Measurements from ENCODE around the gene CHN2. TPM values are rescaled to one million over a fixed set of nuclear protein-coding genes. Genes with fewer than 3 reads are reported as not detected.

CHN2 gene
- total RNA-seq, 1 donor from 2014 or later = 36.1 TPM

DNA sequence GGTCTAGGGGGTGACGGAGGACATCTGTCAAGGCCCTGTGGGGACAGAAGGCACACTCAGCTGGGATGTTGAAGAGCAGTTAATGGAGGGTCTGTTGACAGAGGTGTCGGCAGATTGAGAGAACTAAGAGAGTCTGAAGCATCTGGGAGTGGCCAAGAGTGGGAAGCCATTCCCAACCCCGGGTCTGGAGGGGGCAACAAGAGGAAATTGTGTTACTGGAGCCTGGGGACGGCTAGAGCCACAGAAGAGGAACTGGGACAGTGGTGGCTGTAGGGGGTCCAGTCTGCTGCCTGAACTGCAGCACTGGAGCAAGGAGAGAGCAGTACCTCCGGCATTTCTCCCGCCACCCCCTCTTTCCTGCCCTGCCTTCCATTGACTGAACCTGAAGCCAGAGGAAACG lies 136.6 kb downstream of the CHN2 start:
- no peaks in the 10 kb centered on the region for H3K36me3 ChIP-seq
- no peaks in the 10 kb centered on the region for H3K27me3 ChIP-seq (ENCODE audit: low read depth)
- TF ChIP-seq, protein P1, sequence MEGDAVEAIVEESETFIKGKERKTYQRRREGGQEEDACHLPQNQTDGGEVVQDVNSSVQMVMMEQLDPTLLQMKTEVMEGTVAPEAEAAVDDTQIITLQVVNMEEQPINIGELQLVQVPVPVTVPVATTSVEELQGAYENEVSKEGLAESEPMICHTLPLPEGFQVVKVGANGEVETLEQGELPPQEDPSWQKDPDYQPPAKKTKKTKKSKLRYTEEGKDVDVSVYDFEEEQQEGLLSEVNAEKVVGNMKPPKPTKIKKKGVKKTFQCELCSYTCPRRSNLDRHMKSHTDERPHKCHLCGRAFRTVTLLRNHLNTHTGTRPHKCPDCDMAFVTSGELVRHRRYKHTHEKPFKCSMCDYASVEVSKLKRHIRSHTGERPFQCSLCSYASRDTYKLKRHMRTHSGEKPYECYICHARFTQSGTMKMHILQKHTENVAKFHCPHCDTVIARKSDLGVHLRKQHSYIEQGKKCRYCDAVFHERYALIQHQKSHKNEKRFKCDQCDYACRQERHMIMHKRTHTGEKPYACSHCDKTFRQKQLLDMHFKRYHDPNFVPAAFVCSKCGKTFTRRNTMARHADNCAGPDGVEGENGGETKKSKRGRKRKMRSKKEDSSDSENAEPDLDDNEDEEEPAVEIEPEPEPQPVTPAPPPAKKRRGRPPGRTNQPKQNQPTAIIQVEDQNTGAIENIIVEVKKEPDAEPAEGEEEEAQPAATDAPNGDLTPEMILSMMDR (IDR thresholded peaks at IDR 0.05; ENCODE audit: borderline replicate concordance) = no peak
- intact Hi-C loops (cut with micrococcal nuclease) = no loop called here
- H3K9me3 ChIP-seq (replicated peaks) = no peaks in the 10 kb centered on the region
- no peak overlapping the region for H3K27ac ChIP-seq (replicated peaks)
- peaks cover 24% of the 10 kb centered on the region for H3K4me1 ChIP-seq
- H3K4me3 ChIP-seq = no peak overlapping the region
- no peak for DNase-seq

DNA sequence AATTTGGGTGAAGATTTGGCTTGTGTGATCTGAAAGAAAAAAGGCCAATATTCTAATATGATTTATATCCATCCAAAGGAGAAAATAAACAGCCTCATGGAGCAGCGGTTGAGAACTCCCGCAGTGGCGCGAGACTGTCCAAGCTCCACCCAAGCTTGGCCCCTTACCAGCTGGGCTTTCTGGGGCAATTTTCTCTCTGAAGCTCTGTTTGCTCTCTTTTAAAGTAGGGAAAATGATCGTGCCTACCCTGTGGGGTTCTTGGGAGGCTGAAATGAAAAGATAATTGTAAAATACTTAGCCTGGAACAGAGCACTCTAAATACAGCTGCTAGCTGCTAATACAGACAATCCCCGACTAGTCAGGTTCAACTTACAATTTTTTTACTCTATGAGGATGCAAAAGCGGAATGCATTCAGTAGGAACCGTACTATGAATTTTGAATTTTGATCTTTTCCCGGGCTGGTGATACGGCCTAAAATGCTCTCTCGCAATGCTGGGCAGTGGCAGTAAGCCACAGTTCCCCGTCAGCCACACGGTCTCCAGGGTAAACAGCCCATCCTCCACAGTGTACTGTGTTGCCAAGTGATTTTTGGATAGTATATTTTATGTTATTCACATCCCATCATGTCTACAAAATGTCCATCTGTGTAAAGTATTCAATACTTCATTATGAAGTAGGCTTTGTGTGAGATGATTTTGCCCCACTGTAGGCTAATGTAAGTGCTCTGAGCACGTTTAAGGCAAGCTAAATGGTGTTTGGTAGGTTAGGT lies 137.7 kb downstream of the CHN2 start:
- H3K4me1 ChIP-seq = peaks cover 30% of the 10 kb centered on the region
- DNase-seq = no peak
- H3K27me3 ChIP-seq (ENCODE audit: low read depth) = no peaks in the 10 kb centered on the region
- no peaks in the 10 kb centered on the region for H3K9me3 ChIP-seq (replicated peaks)
- no peaks in the 10 kb centered on the region for H3K36me3 ChIP-seq
- H3K27ac ChIP-seq (replicated peaks) = no peak overlapping the region
- TF ChIP-seq, protein P1 (IDR thresholded peaks at IDR 0.05; ENCODE audit: borderline replicate concordance) = no peak
- intact Hi-C loops (cut with micrococcal nuclease) = no loop called here
- H3K4me3 ChIP-seq = no peak overlapping the region

DNA sequence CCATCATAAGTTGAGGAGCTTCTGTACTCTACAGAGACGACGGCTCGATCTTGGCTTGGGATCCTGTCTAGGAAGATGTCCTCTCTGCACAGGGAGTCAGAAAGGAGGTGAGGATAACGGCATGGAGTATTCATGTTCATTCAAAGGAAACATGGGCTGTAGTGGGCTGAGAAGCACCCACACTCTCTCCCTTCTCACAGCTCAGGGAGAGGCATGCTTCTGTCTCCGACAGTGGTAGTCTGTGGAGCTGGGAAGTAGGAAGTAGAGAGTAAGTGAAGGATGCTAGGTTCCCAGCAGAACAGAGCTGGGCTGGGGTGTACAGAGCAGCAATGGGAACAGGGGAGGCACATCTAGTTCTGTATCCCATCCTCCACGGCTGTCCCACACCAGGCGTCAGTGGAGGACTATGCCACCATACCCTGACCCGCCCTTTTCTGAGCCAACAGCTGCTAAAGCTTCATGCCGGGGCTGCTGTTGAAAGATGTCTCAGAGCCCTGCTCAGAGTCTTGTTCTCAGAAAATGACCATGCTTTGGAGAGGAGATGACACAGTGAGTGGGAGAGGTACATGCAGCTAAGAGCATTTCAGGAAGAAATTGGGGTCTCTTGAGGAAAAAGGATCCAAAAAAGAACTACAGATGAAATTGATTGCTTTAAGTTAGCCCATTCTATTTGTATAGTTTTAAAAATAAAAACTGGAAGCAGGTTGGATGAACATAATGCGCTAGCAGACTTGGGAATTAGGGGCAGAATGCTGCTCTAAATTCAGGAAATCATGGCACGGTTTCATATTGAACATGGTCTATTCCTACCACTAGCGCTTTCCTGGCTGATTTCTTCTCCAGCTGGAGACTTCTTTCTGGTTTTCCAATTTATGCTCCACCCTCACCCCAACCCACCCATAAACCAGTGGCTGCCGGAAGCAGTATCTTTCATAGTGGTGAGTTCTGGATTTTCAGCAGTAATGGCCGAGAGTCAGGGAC lies 138.6 kb downstream of the CHN2 start:
- no peaks in the 10 kb centered on the region for H3K27me3 ChIP-seq (ENCODE audit: low read depth)

DNA sequence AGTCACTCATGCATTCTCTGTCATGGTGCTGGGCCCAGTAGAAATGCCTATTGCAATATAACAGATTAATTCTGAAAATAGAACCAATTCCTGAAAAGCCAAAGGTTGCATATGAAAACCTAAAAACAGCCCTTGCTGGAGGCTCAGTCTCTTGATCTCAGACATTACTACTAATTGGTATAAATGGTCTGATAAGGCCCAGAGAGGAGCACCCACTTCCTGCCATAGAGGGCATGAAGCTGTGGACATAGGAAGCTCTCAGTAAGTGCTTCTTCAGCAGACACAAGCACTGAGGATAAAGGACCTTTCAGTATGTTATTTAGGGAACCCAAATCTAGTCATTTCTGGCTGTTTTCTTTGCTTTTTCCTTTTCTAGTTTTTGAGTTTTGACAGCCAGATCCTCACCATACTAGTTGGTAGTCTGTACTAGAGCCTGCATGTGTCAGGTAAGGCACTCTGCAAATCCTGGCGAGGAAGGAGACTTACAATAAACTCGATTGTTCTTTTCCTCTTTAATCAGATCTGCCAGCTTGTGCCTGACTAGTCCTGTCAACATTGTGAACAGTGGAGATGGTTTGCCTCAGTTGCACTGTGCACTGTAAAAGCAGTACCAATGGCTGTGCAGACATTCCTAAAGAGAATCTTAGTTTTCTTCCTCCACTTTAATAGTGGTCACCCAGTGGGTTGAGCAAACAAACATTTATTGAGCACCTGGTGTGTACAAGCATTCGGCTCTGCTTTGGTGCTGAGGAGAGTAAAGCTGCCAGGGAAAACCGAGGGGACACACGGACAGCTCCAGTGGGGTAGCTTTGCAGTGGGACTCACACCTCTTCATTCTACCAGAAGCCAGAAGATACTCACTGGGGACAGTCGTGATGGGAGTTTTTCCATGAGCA lies 140.9 kb downstream of the CHN2 start:
- H3K4me1 ChIP-seq = peaks cover 21% of the 10 kb centered on the region
- intact Hi-C loops (cut with micrococcal nuclease) = no loop called here
- TF ChIP-seq, protein P1 (IDR thresholded peaks at IDR 0.05; ENCODE audit: borderline replicate concordance) = no peak
- no peak overlapping the region for H3K4me3 ChIP-seq
- no peaks in the 10 kb centered on the region for H3K9me3 ChIP-seq (replicated peaks)
- no peak for DNase-seq
- no peaks in the 10 kb centered on the region for H3K36me3 ChIP-seq
- no peak overlapping the region for H3K27ac ChIP-seq (replicated peaks)
- H3K27me3 ChIP-seq (ENCODE audit: low read depth) = no peaks in the 10 kb centered on the region

More for the DNA sequence above, 138.6 kb downstream of the CHN2 start:
- no peak overlapping the region for H3K27ac ChIP-seq (replicated peaks)
- intact Hi-C loops (cut with micrococcal nuclease) = no loop called here
- no peak overlapping the region for H3K4me3 ChIP-seq
- no peaks in the 10 kb centered on the region for H3K36me3 ChIP-seq
- no peak for DNase-seq
- H3K4me1 ChIP-seq = peaks cover 32% of the 10 kb centered on the region
- no peaks in the 10 kb centered on the region for H3K9me3 ChIP-seq (replicated peaks)
- TF ChIP-seq, protein P1 (IDR thresholded peaks at IDR 0.05; ENCODE audit: borderline replicate concordance) = no peak
